Measurements from ENCODE around the gene LARGE2. TPM values are rescaled to one million over a fixed set of nuclear protein-coding genes. Genes with fewer than 3 reads are reported as not detected.

LARGE2 gene
- total RNA-seq, 1 donor from 2014 or later, result 6.6 TPM

- Histone ChIP-seq H3K27ac (no peak overlapping the region), H3K36me3 (peaks cover 0 to 13% of the 10 kb centered on the region in 2 donors), H3K4me3 (peak overlapping the region; percentile 46 to 51), H3K4me1 (peaks cover 8% of the 10 kb centered on the region), H3K9me3 (no peaks in the 10 kb centered on the region), H3K27me3 (no peaks in the 10 kb centered on the region)
- intact Hi-C loops (cut with DNase I), result no loop called here
- TF ChIP-seq POLR2A (IDR thresholded peaks at IDR 0.05) (no peak), POLR2AphosphoS5 (IDR thresholded peaks at IDR 0.05; ENCODE audit: insufficient read depth in 1 of 2, low read depth in 1 of 2) (no peak), CTCF (IDR thresholded peaks at IDR 0.05) (no peak)
- DNase-seq (ENCODE audit: extremely low spot score in 2 of 2), result no peak
Measured at GRCh38 chr11:45885921-45886721, 36.3 kb upstream of the LARGE2 start.

GRCh38 chr11:45886816-45887520 is 35.5 kb upstream of the LARGE2 start:
- no peak for DNase-seq (ENCODE audit: extremely low spot score in 2 of 2)
- Histone ChIP-seq H3K4me3 (no peak overlapping the region), H3K9me3 (no peaks in the 10 kb centered on the region), H3K27ac (no peak overlapping the region), H3K36me3 (peaks cover 0 to 4% of the 10 kb centered on the region in 2 donors), H3K27me3 (no peaks in the 10 kb centered on the region), H3K4me1 (peaks cover 8% of the 10 kb centered on the region)
- TF ChIP-seq POLR2A (IDR thresholded peaks at IDR 0.05), result no peak
- no peak for TF ChIP-seq POLR2AphosphoS5 (IDR thresholded peaks at IDR 0.05; ENCODE audit: insufficient read depth in 1 of 2, low read depth in 1 of 2)
- TF ChIP-seq CTCF (IDR thresholded peaks at IDR 0.05), result no peak
- intact Hi-C loops (cut with DNase I), result no loop called here

GRCh38 chr11:45887587-45887986 is 34.9 kb upstream of the LARGE2 start:
- DNase-seq (ENCODE audit: extremely low spot score in 2 of 2), result no peak
- Histone ChIP-seq H3K4me3 (no peak overlapping the region), H3K9me3 (no peaks in the 10 kb centered on the region), H3K27me3 (no peaks in the 10 kb centered on the region), H3K36me3 (no peaks in the 10 kb centered on the region), H3K27ac (no peak overlapping the region), H3K4me1 (peaks cover 8% of the 10 kb centered on the region)
- TF ChIP-seq CTCF (IDR thresholded peaks at IDR 0.05) (no peak), POLR2A (IDR thresholded peaks at IDR 0.05) (no peak), POLR2AphosphoS5 (IDR thresholded peaks at IDR 0.05; ENCODE audit: insufficient read depth in 1 of 2, low read depth in 1 of 2) (no peak)
- intact Hi-C loops (cut with DNase I), result no loop called here

GRCh38 chr11:45889555-45889954 is 32.9 kb upstream of the LARGE2 start:
- Histone ChIP-seq H3K9me3 (no peaks in the 10 kb centered on the region), H3K4me3 (no peak overlapping the region), H3K27me3 (no peaks in the 10 kb centered on the region), H3K27ac (no peak overlapping the region), H3K4me1 (peaks cover 8% of the 10 kb centered on the region), H3K36me3 (no peaks in the 10 kb centered on the region)
- TF ChIP-seq POLR2AphosphoS5 (IDR thresholded peaks at IDR 0.05; ENCODE audit: insufficient read depth in 1 of 2, low read depth in 1 of 2), result no peak
- TF ChIP-seq CTCF (IDR thresholded peaks at IDR 0.05), result no peak
- intact Hi-C loops (cut with DNase I), result no loop called here
- DNase-seq (ENCODE audit: extremely low spot score in 2 of 2), result no peak

- no peak overlapping the region for H3K4me3 ChIP-seq
- no peaks in the 10 kb centered on the region for H3K27me3 ChIP-seq
- H3K27ac ChIP-seq, result no peak overlapping the region
- DNase-seq (ENCODE audit: extremely low spot score in 2 of 2), result no peak
- H3K36me3 ChIP-seq, result no peaks in the 10 kb centered on the region
- no peaks in the 10 kb centered on the region for H3K9me3 ChIP-seq
- intact Hi-C loops (cut with DNase I), result no loop called here
- H3K4me1 ChIP-seq, result peaks cover 8% of the 10 kb centered on the region
- no peak for TF ChIP-seq POLR2A (IDR thresholded peaks at IDR 0.05)
- TF ChIP-seq CTCF (IDR thresholded peaks at IDR 0.05), result no peak
- no peak for TF ChIP-seq POLR2AphosphoS5 (IDR thresholded peaks at IDR 0.05; ENCODE audit: insufficient read depth in 1 of 2, low read depth in 1 of 2)
Measured at GRCh38 chr11:45889966-45890365, 32.5 kb upstream of the LARGE2 start.

Data from vagina (tissue), 2 donors.